Mesothelial cell of epicardium (in vitro differentiated cells): ENCODE data around the gene CACNA2D3. TPM values are rescaled to one million over a fixed set of nuclear protein-coding genes. Genes with fewer than 3 reads are reported as not detected.
A peak's percentile ranks its signal among the peaks of the same experiment; 100 is the strongest.

ENCODE experiments used
- DNase-seq, 2 experiments: peaks; one replicate each; pipeline ENCODE4 v3.0.0; 2021; ENCODE audit warnings: low spot score in 2 of 2; ENCODE audit not compliant: unreplicated experiment in 2 of 2
- H3K27ac Mint-ChIP-seq: 2 replicates; pipeline ENCODE4 v1.8.0; 2021; ENCODE audit warnings: mixed read lengths
- H3K27me3 Mint-ChIP-seq: 2 replicates; pipeline ENCODE4 v1.8.0; 2021; ENCODE audit warnings: low read depth, mixed read lengths
- H3K36me3 Mint-ChIP-seq: 2 replicates; pipeline ENCODE4 v1.8.0; 2021; ENCODE audit warnings: mixed read lengths
- H3K4me1 Mint-ChIP-seq: 2 replicates; pipeline ENCODE4 v1.8.0; 2021; ENCODE audit warnings: mixed read lengths
- H3K4me3 Mint-ChIP-seq: 2 replicates; pipeline ENCODE4 v1.8.0; 2021; ENCODE audit warnings: mild to moderate bottlenecking, moderate library complexity, mixed read lengths
- H3K9me3 Mint-ChIP-seq: 2 replicates; pipeline ENCODE4 v1.8.0; 2021; ENCODE audit warnings: mixed read lengths
- total RNA-seq: library from RNA; stranded (reverse); gene quantifications from 3 replicates; pipeline ENCODE4 v1.2.1, GENCODE V29; 2021
- TF ChIP-seq, protein P1 (sequence below): fragments of 200-600 bp; sonication (generic); IDR thresholded peaks from one replicate; pipeline ENCODE4 v1.5.0; 2021; ENCODE audit warnings: antibody characterized with exemption; ENCODE audit not compliant: unreplicated experiment

The CACNA2D3 gene
- total RNA-seq, 1 donor from 2014 or later, result 2.3 TPM

DNA sequence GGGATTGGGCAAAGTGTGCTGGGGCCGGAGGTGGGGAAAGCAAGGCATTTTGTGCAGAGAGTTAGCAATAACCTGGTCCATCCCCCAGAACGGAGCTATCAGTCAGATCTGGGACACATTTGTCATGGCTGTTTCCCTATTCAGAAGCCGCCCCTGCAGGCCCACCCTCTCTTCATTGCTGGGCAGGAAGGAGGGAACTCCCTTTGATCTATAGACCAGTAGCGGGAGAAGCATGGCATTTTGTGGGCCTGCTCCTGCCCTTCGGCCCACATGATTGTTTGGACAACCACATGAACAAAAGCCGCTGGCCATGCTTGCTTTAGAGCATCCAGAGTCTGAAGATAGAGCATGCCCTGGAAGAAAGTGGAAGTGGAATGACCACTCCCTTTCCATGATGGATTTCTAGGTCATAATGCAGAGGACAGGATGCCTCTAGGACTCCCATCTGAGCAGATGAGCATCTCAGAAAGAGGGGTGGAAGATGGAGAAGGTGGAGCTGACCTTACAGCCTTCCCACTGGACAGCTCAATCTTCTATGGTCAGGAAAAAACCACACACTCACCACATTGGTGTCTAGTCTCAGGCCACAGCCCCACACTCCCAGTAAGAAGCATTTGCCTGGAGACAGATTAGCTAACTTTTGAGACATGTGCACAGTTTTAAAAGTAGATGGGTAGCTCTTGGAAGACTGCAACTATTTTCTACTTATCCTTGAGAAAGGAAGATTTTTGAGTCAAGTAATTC, 817.4 kb downstream of the CACNA2D3 start:
- Mint-ChIP-seq H3K4me3 (no peak overlapping the region), H3K36me3 (no peaks in the 10 kb centered on the region), H3K4me1 (peaks cover 39% of the 10 kb centered on the region), H3K27me3 (no peaks in the 10 kb centered on the region), H3K9me3 (no peaks in the 10 kb centered on the region), H3K27ac (peak overlapping the region; percentile 54)
- DNase-seq, result no peak
- TF ChIP-seq, protein P1, sequence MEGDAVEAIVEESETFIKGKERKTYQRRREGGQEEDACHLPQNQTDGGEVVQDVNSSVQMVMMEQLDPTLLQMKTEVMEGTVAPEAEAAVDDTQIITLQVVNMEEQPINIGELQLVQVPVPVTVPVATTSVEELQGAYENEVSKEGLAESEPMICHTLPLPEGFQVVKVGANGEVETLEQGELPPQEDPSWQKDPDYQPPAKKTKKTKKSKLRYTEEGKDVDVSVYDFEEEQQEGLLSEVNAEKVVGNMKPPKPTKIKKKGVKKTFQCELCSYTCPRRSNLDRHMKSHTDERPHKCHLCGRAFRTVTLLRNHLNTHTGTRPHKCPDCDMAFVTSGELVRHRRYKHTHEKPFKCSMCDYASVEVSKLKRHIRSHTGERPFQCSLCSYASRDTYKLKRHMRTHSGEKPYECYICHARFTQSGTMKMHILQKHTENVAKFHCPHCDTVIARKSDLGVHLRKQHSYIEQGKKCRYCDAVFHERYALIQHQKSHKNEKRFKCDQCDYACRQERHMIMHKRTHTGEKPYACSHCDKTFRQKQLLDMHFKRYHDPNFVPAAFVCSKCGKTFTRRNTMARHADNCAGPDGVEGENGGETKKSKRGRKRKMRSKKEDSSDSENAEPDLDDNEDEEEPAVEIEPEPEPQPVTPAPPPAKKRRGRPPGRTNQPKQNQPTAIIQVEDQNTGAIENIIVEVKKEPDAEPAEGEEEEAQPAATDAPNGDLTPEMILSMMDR, result no peak

DNA sequence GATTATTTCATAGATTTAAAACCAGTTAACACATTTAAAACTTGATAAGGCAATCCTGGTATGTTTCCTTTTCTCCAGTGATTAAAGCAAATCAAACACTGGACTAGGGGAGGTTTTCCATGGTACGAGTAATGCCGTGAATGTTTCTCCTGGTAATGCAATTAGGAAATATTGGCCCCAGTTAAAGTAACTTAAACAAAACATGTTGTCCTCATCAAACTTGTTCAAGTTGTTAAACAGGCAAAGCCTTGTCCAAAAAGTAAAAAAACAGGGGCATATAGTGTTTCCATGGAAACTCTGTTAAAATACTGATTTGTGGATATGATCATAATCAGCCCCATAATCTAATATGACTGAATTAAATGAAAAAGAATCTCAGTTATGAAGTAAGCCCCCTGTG, 818.6 kb downstream of the CACNA2D3 start:
- Mint-ChIP-seq H3K4me1 (peaks cover 43% of the 10 kb centered on the region), H3K4me3 (no peak overlapping the region), H3K27me3 (no peaks in the 10 kb centered on the region), H3K27ac (no peak overlapping the region), H3K9me3 (no peaks in the 10 kb centered on the region), H3K36me3 (no peaks in the 10 kb centered on the region)
- DNase-seq, result no peak
- TF ChIP-seq, protein P1, result no peak

DNA sequence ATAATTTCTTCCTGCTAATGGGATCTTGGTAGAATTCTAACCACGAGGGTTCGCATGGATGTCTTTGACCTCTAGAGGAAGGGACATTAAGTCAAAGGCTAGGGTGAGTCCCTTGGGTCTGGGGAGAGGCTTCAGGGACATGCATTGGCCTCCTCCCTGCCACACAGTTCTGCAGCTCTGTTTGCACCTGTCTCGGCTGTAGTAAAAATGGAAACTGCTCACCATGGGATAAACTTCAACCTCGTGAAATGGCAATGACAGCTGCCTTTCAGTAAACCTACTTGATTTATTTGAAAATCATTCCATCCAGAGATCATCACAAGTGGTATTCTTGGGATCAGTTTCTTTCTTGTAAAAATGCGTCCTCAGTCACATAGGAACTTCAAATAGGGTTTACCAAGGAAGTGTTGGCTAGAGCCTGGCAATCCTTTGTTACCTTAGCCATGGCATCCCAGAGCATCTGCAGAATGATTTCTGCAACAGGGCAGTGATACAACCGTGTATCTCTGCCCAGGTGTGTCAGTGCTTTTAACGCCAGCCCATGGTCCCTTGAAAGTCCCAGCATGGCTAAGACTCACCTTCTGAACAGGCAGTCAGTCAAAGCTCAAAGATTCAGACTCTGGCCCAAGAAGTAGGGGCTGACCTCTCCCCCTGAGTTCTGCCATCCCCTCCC, 819.5 kb downstream of the CACNA2D3 start:
- TF ChIP-seq, protein P1, result no peak
- Mint-ChIP-seq H3K27me3 (no peaks in the 10 kb centered on the region), H3K36me3 (no peaks in the 10 kb centered on the region), H3K4me1 (peaks cover 40% of the 10 kb centered on the region), H3K9me3 (no peaks in the 10 kb centered on the region), H3K4me3 (no peak overlapping the region), H3K27ac (no peak overlapping the region)
- DNase-seq, result no peak

DNA sequence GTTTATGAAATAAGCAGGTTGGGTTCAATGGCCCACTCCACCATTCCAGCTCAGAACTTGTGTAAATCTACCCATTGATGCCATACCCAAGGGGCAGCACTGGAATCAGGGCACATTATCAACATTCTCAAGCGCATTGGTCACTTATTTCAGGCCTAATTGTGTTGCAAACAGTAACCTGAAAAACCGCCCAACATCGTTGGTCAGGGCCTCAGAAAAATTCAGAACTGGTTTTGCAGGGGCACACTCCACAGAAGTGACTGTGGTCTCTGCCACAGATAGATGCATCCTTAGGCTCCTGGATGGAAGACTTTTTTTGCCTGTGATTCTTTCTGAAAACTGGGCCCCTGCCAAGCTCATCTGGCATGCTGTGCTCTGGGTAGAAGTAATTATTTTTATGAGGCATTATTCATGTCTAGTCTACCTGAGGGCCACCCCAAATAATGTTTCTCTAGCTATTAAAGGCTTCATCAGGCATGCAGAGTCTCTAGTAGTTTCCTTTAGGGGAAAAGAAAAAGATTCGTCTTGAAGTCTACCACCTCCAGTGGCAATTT, 827.2 kb downstream of the CACNA2D3 start:
- H3K27ac Mint-ChIP-seq, result peak overlapping the region; percentile 85
- no peak overlapping the region for H3K4me3 Mint-ChIP-seq
- TF ChIP-seq, protein P1, result no peak
- H3K36me3 Mint-ChIP-seq, result no peaks in the 10 kb centered on the region
- no peaks in the 10 kb centered on the region for H3K27me3 Mint-ChIP-seq
- no peaks in the 10 kb centered on the region for H3K9me3 Mint-ChIP-seq
- peaks cover 50% of the 10 kb centered on the region for H3K4me1 Mint-ChIP-seq
- no peak for DNase-seq

DNA sequence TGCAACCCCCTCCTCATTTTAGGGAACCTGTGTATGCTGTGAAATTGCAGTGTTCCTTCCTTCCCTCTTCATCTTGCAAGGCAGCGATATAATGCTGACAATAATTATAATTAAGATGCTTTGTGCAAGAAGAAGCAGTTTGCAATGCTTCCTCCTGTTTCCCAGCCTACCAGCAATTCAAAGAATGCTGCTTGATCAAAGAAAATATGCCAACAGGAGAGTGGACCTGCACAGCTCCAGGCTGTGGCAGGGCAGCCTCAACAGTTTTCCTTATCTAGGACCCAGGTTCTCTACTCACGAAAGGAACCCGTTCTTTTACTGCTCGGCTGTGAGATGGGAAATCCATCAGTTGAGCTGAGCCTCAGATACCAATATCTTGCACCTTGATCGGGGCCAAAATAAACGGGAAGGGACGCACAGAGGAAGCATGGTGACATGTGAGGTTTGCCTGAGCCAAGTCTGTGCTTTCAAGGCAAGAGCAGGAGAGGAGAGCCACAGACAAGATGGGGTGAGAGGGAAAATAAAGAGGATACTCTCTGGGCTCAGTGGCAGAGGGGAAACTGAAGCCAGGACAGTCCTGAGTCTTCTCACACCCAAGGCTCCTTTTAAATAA, 828.1 kb downstream of the CACNA2D3 start:
- Mint-ChIP-seq H3K27me3 (no peaks in the 10 kb centered on the region), H3K36me3 (no peaks in the 10 kb centered on the region), H3K4me3 (no peak overlapping the region), H3K9me3 (no peaks in the 10 kb centered on the region), H3K4me1 (peaks cover 50% of the 10 kb centered on the region), H3K27ac (peak overlapping the region; percentile 85)
- no peak for DNase-seq
- TF ChIP-seq, protein P1, result no peak
